Raji (cell line): Measurements from ENCODE around the gene ATP6V0E2.

Experiments used
- POLR2A ChIP-seq: IDR thresholded peaks from 2 replicates; pipeline ENCODE4 v1.6.1; 2011; ENCODE audit warnings: low read depth, low read length, control low read depth; ENCODE audit not compliant: insufficient read depth

The ATP6V0E2 gene

GRCh38 chr7:149850716-149851115, 23.1 kb upstream of the ATP6V0E2 start:
- TF ChIP-seq POLR2A: no peak

DNA sequence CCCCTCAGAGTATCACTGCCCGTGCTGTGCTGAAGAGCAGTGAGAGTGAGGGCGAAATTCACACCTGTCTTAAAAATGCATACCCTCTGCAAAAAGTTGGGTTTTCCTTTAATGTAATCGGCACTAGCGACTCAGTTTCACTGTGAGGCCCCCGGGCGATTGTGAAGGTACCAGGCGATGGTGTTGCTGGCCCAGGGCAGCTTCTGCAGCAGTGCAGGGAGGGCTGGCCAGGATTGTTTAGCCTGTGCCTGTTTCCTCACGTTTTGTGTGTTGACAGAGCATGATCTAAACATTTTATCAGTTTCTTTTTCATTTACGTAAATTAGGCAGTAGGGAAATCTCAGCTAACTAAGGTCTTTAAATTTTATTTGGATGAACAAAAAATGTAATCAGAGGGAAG, 22.3 kb upstream of the ATP6V0E2 start:
- TF ChIP-seq POLR2A: no peak

DNA sequence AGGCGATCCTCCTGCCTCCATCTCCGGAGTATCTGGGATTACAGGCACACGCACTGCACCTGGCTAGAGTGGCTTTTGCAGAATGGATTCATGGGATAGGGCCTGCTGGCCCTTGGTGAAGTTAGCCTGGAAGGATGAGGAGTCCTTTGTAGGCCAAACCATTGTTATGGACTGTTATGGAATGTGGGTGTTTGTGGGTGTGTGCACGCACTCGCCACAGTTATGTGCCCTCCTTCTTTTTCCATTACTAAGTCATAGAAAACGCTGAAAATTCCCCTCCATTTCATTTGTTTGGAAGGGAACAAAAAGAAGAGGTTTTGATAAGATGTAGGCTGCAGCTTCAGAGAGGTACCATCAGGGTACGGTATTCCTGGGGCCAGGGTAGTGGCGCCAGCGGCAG, 20.6 kb upstream of the ATP6V0E2 start:
- TF ChIP-seq POLR2A: no peak

DNA sequence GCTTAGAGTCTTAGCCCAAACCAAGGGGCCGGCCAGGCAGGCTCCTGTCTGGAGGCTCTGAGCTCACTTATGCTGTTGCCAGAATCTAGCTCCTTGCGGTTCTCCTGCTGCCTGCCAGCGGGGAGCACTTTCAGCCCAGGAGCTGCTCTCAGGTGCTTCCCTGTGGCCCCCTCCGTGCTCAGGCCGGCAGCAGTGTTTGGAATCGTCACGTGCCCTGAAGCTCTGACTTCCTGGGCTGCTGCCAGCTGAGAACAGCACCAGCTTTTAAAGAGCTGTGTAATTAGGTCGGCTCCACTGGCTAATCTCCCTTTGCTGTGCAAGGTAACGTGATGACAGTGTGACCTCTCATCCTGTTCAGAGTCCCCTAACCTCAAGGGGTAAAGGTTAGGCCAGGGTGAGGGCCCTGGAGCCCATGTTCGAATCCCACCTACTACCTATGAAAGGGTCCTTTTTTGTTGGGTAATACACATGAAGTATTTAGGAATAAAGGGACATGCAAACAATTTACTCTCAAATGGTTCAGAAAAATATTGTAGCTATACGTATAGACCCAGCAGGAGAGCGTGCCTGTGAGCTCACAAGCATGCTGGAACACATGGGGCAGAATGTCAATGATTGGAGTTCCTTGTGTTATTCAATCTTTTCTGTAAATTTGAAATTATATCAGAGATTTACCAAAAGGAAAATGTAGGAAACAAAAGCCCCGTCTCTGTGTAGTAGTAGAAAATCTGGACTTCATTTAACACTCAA, 19.0 kb upstream of the ATP6V0E2 start:
- no peak for TF ChIP-seq POLR2A

- TF ChIP-seq POLR2A: no peak
These were observed 18.1 kb upstream of the ATP6V0E2 start for GRCh38 chr7:149855361-149856305.

DNA sequence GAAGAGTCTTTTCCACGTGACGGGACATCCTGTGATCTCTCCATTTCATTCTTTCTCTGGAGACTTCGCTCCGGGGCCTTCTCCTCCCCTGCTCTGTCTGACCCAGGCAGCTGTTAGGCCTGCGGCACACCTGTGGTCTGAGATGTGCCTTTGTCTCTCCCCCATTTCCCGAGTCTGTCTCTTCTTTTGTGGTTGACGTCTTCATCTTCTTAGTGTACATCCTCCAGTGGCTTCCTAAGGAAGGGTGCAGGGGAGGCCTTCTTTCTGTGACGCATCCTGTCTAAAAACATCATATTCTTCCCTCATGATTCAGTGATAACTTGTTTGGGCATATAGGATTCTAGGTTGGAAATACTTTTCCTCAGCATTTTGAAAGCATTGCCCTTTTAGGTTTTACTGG, 17.2 kb upstream of the ATP6V0E2 start:
- no peak for TF ChIP-seq POLR2A

GRCh38 chr7:149859369-149859768, 14.4 kb upstream of the ATP6V0E2 start:
- no peak for TF ChIP-seq POLR2A

DNA sequence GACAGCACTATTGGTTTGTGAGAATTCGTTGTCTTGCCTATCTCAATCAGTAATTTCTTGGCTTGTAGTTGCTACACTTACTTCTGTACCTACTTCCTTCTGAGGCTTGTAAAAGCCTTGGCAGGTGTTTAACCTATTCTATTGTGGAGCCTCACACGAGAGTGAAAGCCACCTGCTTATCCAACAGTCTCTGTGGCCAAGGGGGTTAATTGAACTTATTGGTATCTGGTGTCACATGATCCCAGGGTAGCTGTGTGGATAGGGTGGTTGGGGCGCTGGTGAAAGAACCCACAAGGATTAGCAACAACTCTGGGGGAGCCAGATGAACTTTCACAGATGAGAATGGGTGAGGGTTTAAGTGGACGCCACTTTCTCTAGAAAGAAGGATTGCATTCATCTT, 13.9 kb upstream of the ATP6V0E2 start:
- TF ChIP-seq POLR2A: no peak

DNA sequence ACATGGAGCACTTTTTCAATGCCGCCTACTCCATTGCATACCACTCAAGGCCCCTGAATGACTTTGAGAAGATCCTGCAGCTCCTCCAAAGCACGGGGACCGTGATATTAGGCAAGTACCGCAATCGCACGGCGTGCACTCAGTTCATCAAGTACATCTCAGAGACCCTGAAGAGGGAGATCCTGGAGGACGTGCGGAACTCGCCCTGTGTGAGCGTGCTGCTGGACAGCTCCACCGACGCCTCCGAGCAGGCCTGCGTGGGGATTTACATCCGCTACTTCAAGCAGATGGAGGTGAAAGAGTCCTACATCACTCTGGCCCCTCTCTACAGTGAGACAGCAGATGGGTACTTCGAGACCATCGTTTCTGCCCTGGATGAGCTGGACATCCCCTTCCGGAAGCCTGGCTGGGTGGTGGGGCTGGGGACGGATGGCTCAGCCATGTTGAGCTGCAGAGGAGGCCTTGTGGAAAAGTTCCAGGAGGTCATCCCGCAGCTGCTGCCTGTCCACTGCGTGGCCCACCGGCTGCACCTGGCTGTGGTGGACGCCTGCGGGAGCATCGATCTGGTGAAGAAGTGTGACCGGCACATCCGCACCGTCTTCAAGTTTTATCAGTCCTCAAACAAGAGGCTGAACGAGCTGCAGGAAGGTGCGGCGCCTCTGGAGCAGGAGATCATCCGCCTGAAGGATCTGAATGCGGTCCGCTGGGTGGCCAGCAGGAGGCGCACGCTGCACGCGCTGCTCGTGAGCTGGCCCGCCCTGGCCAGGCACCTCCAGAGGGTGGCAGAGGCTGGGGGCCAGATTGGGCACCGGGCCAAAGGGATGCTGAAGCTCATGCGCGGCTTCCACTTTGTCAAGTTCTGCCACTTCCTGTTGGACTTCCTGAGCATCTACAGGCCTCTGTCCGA, 12.7 kb upstream of the ATP6V0E2 start:
- no peak for TF ChIP-seq POLR2A

GRCh38 chr7:149861728-149862045, 12.1 kb upstream of the ATP6V0E2 start:
- TF ChIP-seq POLR2A: no peak

- TF ChIP-seq POLR2A: no peak
These were observed 11.6 kb upstream of the ATP6V0E2 start for GRCh38 chr7:149862156-149862555.

DNA sequence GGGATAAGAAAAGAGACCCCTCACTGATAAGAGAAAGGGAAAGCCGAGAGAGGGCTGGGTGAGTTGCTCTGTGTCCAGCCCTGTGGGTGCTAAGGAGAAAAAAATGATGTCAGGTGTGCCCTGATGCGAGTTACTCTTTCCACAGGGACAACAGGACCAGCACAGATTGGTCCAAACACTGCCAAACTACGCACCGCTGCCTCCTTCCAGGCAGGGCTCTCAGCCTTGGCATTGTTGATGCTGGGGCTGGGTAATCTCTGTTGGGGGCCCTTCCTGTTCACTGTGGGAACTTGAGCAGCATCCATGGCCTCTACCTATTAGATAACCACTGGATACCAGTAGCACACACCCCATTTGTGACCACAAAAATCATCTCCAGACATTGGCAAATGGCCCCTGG, 10.3 kb upstream of the ATP6V0E2 start:
- TF ChIP-seq POLR2A: no peak

GRCh38 chr7:149864023-149864422, 9.7 kb upstream of the ATP6V0E2 start:
- no peak for TF ChIP-seq POLR2A

- no peak for TF ChIP-seq POLR2A
These were observed 9.0 kb upstream of the ATP6V0E2 start for GRCh38 chr7:149864751-149865150.

DNA sequence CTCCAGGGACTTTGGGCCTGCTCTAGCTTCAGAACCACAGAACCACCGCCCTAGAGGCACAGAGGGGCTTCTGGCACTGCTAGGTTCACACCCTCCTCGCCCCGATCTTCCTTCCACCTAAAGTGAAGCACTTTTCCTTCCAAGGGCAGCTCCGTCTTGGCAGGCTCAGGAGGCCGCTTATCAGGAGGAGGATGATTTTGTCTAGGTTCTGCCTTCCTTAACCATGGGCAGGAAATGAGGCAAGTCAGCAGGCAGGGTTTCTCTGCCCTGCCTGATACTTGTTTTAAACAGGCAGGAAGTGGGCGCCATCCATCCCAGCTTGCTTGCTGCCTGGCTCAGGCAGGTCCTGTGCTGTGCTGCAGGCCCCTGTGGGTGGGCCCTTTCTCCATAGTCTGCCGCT, 8.3 kb upstream of the ATP6V0E2 start:
- 0 out of 2 replicates have a peak, but pooled peaks have one; percentile 15 for TF ChIP-seq POLR2A
